ENCODE measurements around the gene SCN1B. TPM values are rescaled to one million over a fixed set of nuclear protein-coding genes. Genes with fewer than 3 reads are reported as not detected.
"Not testable (repeated sequence)": the region's sequence is repeated elsewhere in the genome, so short reads cannot be mapped to it uniquely, and the experiment has no call there.

The SCN1B gene
- total RNA-seq, 3 donors from 2014 or later (not counting 1 experiment from before 2014, with no cell fraction given), result 0.94 to 1.5 (median 1.1) TPM

GRCh38 chr19:35046461-35046860 lies 16.2 kb downstream of the SCN1B start:
- Mint-ChIP-seq H3K36me3 (no peaks in the 10 kb centered on the region), H3K27me3 (ENCODE audit: low read depth in 2 of 2) (peaks cover 15 to 21% of the 10 kb centered on the region in 2 donors), H3K4me1 (peaks cover 5 to 17% of the 10 kb centered on the region in 2 donors), H3K4me3 (no peak overlapping the region), H3K9me3 (no peaks in the 10 kb centered on the region), H3K27ac (no peak overlapping the region)
- H3K9me3 ChIP-seq (ENCODE audit: control insufficient read depth, insufficient read depth, low read length), result no peaks in the 10 kb centered on the region
- ATAC-seq, result no peak
- no peak for TF ChIP-seq CTCF (IDR thresholded peaks at IDR 0.05)
- no peak for DNase-seq
- peaks cover 11% of the 10 kb centered on the region for H3K4me1 ChIP-seq (ENCODE audit: control insufficient read depth, insufficient read depth, low read length)
- WGBS (ENCODE audit: insufficient coverage), result 93% methylated on average over 4 of the region's 5 CpGs
- H3K27ac ChIP-seq (ENCODE audit: low read length), result no peak overlapping the region
- no peaks in the 10 kb centered on the region for H3K27me3 ChIP-seq (ENCODE audit: control insufficient read depth, insufficient read depth, low read length)
- intact Hi-C loops (cut with micrococcal nuclease), result no loop called here
- H3K4me3 ChIP-seq (ENCODE audit: low read length), result no peak overlapping the region
- no peaks in the 10 kb centered on the region for H3K36me3 ChIP-seq (ENCODE audit: control insufficient read depth, insufficient read depth, low read length)

GRCh38 chr19:35048911-35049411 lies 18.7 kb downstream of the SCN1B start:
- no peaks in the 10 kb centered on the region for H3K36me3 ChIP-seq (ENCODE audit: control insufficient read depth, insufficient read depth, low read length)
- no peak overlapping the region for H3K27ac Mint-ChIP-seq
- no peaks in the 10 kb centered on the region for H3K36me3 Mint-ChIP-seq
- TF ChIP-seq CTCF (IDR thresholded peaks at IDR 0.05), result no peak
- intact Hi-C loops (cut with micrococcal nuclease), result no loop called here
- no peak overlapping the region for H3K4me3 ChIP-seq (ENCODE audit: low read length)
- H3K9me3 Mint-ChIP-seq, result no peaks in the 10 kb centered on the region
- ATAC-seq (no peak), DNase-seq (no peak)
- 74% methylated on average over 12 of the region's 12 CpGs for WGBS (ENCODE audit: insufficient coverage)
- H3K27ac ChIP-seq (ENCODE audit: low read length), result no peak overlapping the region
- no peaks in the 10 kb centered on the region for H3K27me3 ChIP-seq (ENCODE audit: control insufficient read depth, insufficient read depth, low read length)
- peaks cover 5% of the 10 kb centered on the region for H3K4me1 ChIP-seq (ENCODE audit: control insufficient read depth, insufficient read depth, low read length)
- no peaks in the 10 kb centered on the region for H3K9me3 ChIP-seq (ENCODE audit: control insufficient read depth, insufficient read depth, low read length)
- peaks cover 5 to 12% of the 10 kb centered on the region in 2 donors for H3K4me1 Mint-ChIP-seq
- H3K4me3 Mint-ChIP-seq, result no peak overlapping the region
- H3K27me3 Mint-ChIP-seq (ENCODE audit: low read depth in 2 of 2), result peaks cover 12 to 14% of the 10 kb centered on the region in 2 donors

- Mint-ChIP-seq H3K4me1 (peaks cover 3 to 7% of the 10 kb centered on the region in 2 donors), H3K9me3 (no peaks in the 10 kb centered on the region), H3K27me3 (ENCODE audit: low read depth in 2 of 2) (peaks cover 8 to 9% of the 10 kb centered on the region in 2 donors), H3K27ac (no peak overlapping the region), H3K4me3 (no peak overlapping the region), H3K36me3 (no peaks in the 10 kb centered on the region)
- Histone ChIP-seq H3K9me3 (ENCODE audit: control insufficient read depth, insufficient read depth, low read length) (no peaks in the 10 kb centered on the region), H3K4me1 (ENCODE audit: control insufficient read depth, insufficient read depth, low read length) (peaks cover 5% of the 10 kb centered on the region), H3K27ac (ENCODE audit: low read length) (no peak overlapping the region), H3K36me3 (ENCODE audit: control insufficient read depth, insufficient read depth, low read length) (no peaks in the 10 kb centered on the region), H3K27me3 (ENCODE audit: control insufficient read depth, insufficient read depth, low read length) (no peaks in the 10 kb centered on the region), H3K4me3 (ENCODE audit: low read length) (no peak overlapping the region)
- WGBS (ENCODE audit: insufficient coverage), result 81% methylated on average over 4 of the region's 5 CpGs
- intact Hi-C loops (cut with micrococcal nuclease), result no loop called here
- ATAC-seq (no peak), DNase-seq (no peak)
- TF ChIP-seq CTCF (IDR thresholded peaks at IDR 0.05), result no peak
These were observed 19.2 kb downstream of the SCN1B start for GRCh38 chr19:35049456-35049855.

DNA sequence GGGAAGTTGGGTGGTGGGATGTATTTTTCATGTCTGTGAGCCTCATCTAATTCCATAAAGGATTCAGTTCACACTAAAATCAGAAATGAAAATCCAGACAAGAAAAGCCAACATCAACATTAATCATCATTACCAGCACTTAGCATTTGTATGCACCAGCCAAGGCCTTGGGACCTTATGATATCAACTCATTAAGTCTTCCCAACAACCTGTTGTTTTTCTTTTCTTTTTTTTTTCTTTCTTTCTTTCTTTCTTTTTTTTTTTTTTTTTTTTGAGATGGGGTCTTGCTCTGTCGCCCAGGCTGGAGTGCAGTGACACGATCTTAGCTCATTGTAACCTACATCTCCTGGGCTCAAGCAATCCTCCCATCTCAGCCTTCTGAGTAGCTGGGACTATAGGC lies 20.4 kb downstream of the SCN1B start:
- H3K36me3 ChIP-seq (ENCODE audit: control insufficient read depth, insufficient read depth, low read length); ATAC-seq; H3K4me1 ChIP-seq (ENCODE audit: control insufficient read depth, insufficient read depth, low read length); H3K27ac Mint-ChIP-seq; intact Hi-C loops (cut with micrococcal nuclease); H3K9me3 ChIP-seq (ENCODE audit: control insufficient read depth, insufficient read depth, low read length); H3K36me3 Mint-ChIP-seq; H3K27ac ChIP-seq (ENCODE audit: low read length); H3K9me3 Mint-ChIP-seq; DNase-seq; H3K4me3 Mint-ChIP-seq; H3K4me3 ChIP-seq (ENCODE audit: low read length); H3K4me1 Mint-ChIP-seq; H3K27me3 ChIP-seq (ENCODE audit: control insufficient read depth, insufficient read depth, low read length); H3K27me3 Mint-ChIP-seq (ENCODE audit: low read depth in 2 of 2): not testable (repeated sequence)
- 83% methylated on average over 2 of the region's 2 CpGs for WGBS (ENCODE audit: insufficient coverage)

DNA sequence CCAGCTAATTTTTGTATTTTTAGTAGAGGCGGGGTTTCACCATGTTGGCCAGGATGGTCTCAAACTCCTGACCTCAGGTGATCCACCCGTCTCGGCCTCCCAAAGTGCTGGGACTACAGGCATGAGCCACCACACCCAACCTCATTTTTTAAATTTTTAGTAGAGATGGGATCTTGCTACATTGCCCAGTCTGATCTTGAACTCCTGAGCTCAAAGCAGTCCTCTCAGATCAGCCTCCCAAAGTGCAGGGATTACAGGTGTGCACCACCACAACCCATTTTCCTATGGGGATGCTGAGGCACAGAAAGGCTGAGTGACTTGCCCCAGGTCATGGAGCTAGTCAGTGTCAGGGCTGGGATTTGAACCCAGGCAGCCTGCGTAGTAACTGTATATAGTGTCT lies 21.0 kb downstream of the SCN1B start:
- peaks cover 4 to 11% of the 10 kb centered on the region in 2 donors for H3K27me3 Mint-ChIP-seq (ENCODE audit: low read depth in 2 of 2)

More for the DNA sequence above, 21.0 kb downstream of the SCN1B start:
- H3K27ac ChIP-seq (ENCODE audit: low read length); H3K36me3 ChIP-seq (ENCODE audit: control insufficient read depth, insufficient read depth, low read length); H3K27me3 ChIP-seq (ENCODE audit: control insufficient read depth, insufficient read depth, low read length); ATAC-seq; intact Hi-C loops (cut with micrococcal nuclease); H3K36me3 Mint-ChIP-seq; DNase-seq; H3K4me1 Mint-ChIP-seq; H3K27ac Mint-ChIP-seq; H3K4me3 Mint-ChIP-seq; H3K9me3 Mint-ChIP-seq; H3K4me1 ChIP-seq (ENCODE audit: control insufficient read depth, insufficient read depth, low read length); H3K9me3 ChIP-seq (ENCODE audit: control insufficient read depth, insufficient read depth, low read length); H3K4me3 ChIP-seq (ENCODE audit: low read length): not testable (repeated sequence)
- WGBS (ENCODE audit: insufficient coverage), result 92% methylated on average over 4 of the region's 4 CpGs
